Stimulated activated CD4-positive, alpha-beta T cell treated with anti-CD3 and anti-CD28 coated beads, Interleukin-12 subunit alpha, Interleukin-12 subunit beta, amount 100 ng/mL, for 4 hours (primary cell): Measurements from ENCODE around the gene ADIPOQ.
"Not testable (repeated sequence)": the region's sequence is repeated elsewhere in the genome, so short reads cannot be mapped to it uniquely, and the experiment has no call there.

Experiments
- DNase-seq: peaks from one replicate; pipeline ENCODE4 v3.0.0-alpha.2; 2020

Gene ADIPOQ

DNA sequence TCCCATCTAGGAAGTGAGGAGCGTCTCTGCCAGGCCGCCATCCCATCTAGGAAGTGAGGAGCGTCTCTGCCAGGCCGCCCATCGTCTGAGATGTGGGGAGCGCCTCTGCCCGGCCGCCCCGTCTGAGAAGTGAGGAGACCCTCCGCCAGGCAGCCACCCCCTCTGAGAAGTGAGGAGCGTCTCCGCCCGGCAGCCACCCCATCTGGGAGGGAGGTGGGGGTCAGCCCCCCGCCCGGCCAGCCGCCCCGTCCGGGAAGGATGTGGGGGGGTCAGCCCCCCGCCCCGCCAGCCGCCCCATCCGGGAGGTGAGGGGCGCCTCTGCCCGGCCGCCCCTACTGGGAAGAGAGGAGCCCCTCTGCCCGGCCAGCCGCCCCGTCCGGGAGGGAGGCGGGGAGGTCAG lies 31.3 kb downstream of the ADIPOQ start:
- not testable (repeated sequence) for DNase-seq

DNA sequence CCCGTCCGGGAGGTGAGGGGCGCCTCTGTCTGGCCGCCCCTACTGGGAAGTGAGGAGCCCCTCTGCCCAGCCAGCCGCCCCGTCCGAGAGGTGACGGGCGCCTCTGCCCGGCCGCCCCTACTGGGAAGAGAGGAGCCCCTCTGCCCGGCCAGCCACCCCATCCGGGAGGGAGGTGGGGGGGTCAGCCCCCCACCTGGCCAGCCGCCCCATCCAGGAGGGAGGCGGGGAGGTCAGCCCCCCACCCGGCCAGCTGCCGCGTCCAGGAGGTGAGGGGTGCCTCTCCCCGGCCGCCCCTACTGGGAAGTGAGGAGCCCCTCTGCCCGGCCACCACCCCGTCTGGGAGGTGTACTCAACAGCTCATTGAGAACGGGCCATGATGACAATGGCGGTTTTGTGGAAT lies 31.7 kb downstream of the ADIPOQ start:
- DNase-seq = not testable (repeated sequence)

DNA sequence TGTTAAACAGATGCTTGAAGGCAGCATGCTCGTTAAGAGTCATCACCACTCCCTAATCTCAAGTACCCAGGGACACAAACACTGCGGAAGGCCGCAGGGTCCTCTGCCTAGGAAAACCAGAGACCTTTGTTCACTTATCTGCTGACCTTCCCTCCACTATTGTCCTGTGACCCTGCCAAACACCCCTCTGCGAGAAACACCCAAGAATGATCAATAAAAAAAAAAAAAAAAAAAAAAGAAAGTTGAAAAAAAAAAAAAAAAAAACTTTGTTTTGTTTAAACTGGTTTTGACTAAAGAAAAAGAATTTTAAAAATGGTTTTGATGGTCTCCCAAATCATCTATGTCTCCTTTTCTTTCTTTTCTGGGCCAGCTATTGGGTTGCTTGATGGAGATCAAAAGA lies 32.3 kb downstream of the ADIPOQ start:
- DNase-seq = not testable (repeated sequence)

DNA sequence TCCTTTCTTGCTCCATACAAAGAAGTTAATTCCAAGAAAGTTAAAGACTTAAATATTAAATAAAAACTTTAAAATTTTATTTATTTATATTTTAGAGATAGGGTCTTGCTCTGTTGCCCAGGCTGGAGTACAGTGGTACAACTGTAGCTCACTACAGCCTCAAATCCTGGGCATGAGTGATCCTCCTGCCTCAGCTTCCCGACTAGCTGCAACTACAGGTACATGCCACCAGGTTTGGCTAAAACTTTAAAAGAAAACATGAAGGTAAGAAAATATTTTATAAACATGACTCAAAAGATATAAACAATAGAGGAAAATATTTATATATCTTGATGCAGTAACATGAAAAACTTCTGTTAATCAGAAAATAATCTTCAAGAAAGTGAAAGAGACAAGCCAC lies 33.2 kb downstream of the ADIPOQ start:
- DNase-seq = no peak

DNA sequence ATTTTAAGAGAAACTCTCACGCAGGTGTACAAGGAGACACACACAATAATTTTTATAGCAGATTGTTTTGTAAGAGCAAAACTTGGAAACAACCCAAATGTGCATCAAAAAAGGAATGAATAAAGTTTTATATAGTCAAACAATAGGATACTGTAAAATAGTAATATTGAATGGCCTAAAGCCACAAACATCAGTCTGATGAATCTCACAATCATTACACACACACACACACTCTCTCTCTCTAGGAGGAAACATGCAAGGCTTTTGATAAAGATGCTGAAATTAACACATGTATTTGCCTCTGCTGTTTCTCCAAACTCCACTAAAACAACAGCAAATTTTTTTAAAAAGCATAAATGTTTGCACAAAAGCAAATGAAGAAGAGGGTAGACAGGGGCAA lies 37.3 kb downstream of the ADIPOQ start:
- DNase-seq = no peak

DNA sequence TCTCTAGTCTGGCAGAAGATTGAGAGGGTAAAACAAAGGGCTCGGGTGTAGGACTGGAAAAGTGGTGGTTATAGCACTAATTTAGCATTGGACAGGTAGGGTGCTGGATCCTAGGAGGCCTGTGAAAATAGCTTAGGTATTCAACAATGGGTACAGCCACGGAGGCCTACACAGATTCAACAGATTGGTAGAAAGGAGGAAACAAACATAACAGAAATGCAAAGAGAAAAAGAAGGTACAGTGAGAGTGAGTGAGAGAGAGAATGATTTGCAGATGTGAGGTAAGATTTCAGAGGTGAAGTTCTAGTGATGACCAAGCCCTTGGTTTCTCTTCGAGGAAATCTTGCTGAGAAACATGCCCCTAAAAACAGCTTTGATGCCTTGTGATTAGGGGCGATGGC lies 37.9 kb downstream of the ADIPOQ start:
- DNase-seq = no peak

DNA sequence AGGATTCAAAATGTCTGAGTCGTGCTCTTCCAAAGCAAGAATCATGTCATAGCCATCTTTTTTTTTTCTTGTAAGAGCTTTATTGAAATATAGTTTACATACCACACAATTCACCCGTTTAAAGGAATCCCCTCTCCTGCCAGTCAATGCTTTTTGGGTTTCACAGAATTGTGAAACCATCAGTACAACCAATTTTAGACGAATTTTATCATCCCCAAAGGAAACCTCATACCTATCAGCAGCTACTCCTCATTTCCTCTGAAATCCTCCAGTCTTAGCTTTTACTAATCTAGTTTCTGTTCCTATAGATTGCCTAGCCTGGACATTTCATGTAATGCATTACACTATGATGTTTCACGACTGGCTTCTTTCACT lies 39.6 kb downstream of the ADIPOQ start:
- no peak for DNase-seq

DNA sequence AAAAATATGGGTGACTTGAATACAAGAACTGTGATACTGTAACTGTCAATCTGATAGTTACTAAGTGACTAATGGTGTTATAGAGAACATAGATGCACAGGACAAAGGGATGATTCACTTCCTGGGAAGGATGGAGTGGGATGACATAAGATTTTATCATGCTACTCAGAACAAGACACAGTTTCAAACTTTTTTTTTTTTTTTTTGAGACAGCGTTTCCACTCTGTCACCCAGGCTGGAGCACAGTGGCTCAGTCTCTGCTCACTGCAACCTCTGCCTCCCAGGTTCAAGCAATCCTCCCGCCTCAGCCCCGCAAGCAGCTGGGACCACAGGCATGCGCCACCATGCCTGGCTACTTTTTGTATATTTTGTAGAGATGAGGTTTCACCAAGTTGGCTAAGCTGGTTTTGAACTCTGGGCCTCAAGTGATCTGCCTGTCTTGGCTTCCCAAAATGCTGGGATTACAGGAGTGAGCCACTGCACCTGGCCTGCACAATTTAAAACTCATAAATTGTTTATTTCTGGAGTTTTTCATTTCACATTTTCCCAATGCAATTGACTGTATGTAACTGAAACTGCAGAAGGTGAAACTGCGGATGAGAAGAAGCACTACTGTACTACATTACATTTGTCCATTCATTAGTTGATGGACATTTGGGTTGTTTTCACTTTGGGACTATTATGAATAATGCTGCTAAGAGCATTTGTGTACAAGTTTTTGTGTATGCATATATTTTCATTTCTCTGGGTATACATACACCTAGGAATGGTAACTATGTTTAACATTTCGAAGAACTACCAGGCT lies 40.6 kb downstream of the ADIPOQ start:
- DNase-seq = peak; percentile 51

DNA sequence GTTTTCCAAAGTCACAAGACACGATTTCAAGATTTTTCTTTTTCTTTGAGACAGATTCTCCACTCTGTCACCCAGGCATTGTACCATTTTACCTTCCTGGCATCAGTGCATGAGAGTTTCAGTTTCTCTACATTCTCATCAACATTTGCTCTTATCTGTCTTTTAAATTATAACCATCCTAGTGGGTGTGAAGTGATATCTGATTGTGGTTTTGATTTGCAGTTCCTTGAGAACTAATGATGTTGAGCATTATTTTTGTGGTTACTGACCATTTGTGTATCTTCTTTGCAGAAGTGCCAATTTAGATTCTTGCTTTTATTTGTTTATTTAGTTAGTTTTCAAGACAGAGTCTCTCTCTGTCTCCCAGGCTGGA lies 41.2 kb downstream of the ADIPOQ start:
- DNase-seq = no peak

DNA sequence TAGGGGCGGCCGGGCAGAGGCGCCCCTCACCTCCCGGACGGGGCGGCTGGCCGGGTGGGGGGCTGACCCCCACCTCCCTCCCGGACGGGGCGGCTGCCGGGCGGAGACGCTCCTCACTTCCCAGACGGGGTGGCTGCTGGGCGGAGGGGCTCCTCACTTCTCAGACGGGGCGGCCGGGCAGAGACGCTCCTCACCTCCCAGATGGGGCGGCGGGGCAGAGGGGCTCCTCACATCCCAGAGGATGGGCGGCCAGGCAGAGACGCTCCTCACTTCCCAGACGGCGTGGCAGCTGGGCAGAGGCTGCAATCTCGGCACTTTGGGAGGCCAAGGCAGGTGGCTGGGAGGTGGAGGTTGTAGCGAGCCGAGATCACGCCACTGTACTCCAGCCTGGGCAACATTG lies 42.4 kb downstream of the ADIPOQ start:
- not testable (repeated sequence) for DNase-seq

DNA sequence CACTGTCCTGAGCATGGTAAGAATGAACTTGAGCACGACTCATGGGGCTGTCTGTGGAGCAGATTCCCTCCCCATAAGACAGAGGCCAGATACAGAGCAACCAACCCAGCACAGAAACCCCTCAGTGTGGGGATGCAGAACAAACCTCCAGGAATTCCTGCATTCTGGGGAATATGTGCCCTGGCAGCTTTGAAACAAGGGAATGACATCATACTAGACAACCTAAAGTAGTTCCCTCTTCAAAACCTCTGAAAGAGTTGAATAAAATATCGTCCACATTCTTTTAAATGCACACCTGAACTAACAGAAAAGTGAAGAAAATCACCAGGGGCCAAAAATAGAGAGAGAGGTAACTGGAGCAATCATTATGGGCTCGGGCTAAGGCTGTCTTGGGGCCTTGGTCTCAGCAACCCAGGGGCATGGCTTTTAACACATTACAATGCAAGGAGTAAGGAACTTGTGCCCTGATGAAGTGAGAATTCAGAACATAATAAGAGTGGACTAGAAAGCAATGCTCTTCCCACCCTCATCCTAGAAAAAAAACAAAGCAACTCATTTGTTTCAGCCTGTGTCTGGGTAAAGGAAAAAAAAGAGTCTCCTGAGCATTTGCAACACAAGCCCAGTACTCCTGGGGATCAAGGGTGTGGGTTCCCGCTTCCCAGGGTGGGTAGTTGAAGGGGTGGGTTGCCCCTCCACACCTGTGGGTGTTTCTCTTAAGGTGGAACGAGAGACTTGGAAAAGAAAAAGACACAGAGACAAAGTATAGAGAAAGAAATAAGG lies 43.9 kb downstream of the ADIPOQ start:
- no peak for DNase-seq

DNA sequence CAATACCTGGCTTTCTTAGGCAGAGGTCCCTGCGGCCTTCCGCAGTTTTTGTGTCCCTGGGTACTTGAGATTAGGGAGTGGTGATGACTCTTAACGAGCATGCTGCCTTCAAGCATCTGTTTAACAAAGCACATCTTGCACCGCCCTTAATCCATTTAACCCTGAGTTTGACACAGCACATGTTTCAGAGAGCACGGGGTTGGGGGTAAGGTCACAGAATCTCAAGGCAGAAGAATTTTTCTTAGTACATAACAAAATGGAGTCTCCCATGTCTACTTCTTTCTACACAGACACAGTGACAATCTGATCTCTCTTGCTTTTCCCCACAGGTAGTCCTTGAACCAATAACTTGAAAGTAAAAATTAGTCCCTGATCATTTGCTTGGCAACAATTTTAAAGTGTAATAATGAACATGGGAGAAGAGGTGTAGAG lies 45.0 kb downstream of the ADIPOQ start:
- DNase-seq = not testable (repeated sequence)

DNA sequence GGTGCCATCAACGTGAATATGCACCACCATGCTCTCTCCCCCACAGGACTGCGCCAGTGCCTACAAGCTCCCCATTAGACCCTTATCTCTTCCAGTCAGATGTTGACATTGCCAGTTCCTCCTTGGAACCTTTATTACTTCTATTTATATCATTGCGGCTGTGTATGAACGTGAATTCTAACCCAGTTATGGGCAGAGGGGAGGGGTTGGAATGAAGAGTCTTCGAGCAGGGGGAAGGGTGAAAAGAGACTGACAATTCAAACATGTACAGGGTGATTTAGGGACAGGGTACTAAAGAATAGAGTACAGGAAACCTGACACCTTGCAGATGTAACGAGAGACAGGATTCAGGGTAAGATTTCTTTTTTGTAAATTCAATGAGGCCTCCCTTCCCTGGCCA lies 46.1 kb downstream of the ADIPOQ start:
- no peak for DNase-seq

DNA sequence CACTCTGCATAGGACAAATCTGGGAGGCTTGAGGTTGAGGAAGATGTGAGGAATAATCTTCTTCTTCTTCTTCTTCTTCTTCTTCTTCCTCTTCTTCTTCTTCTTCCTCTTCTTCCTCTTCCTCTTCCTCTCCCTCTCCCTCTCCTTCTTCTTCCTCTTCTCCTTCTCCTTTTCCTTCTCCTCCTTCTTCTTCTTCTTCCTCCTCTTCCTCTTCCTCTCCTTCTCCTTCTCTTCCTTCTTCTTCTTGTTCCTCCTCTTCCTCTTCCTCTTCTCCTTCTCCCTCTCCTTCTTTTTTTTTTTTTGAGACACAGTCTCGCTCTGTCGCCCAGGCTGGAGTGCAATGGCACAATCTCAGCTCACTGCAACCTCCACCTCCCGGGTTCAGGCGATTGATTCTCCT lies 47.2 kb downstream of the ADIPOQ start:
- not testable (repeated sequence) for DNase-seq

DNA sequence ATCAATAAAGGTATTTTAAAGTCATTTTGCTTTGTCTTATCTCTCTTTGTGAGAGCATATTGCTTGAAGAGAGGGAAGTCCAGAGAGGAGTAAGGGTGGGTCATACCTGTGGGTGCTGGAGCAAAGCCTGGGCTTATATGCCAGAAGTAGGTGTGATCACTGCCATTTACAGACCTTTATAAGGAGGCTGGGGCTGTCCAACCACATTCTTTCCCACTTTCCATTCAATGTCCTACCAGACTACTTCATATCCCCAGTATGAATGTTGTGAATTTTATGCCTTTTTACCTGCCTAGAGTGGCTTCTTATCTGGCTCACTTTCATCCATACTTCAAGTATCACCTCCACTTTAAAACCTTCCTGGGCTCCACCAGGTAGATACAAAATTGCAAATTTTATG lies 48.4 kb downstream of the ADIPOQ start:
- no peak for DNase-seq

DNA sequence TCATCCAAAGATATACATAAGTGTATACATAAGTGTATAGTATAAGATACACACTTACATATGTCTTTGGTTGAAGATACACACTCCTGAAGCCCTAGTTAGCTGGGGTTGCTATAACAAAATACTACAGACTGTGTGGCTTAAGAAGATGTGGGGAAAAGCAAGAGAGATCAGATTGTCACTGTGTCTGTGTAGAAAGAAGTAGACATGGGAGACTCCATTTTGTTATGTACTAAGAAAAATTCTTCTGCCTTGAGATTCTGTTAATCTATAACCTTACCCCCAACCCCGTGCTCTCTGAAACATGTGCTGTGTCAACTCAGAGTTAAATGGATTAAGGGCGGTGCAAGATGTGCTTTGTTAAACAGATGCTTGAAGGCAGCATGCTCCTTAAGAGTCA lies 50.6 kb downstream of the ADIPOQ start:
- DNase-seq = not testable (repeated sequence)

DNA sequence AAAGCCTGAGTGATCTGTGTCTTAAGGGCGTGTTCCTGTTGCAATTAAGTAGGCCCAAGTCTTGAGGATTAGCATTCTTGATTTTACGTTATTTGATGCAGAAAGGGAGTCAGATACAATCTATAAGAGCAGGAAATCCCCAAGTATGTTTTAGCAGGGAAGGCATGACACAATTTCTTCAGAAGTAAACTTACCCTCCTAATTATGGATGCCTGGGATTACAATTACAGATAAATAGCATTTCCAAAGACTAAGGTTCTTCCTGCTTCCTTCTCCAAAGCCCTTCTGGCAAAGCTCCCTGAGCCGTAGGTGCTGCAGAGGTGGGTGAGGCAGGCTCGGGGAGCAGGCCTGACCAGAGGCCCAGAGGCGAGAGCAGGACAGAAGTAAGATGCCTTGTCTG lies 52.9 kb downstream of the ADIPOQ start:
- DNase-seq = no peak

DNA sequence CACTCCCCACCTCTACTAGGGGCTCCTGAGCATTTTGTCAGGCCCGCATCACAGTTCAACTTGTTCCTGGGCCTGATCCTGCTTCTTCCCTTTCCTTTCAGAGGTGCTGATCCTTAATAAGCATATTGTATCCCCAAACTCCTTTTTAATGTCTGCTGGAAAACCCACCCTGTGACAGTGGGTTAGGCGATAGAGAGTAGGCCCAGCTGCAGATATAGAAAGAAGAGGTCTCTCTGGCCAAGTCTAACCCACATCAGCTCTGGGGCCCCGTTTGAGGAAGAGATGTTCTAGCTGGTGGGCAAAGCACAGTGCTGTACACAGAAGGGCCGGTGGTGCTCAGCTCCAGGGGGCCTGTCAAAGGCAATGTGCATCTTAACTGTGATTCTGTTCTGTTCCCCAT lies 53.5 kb downstream of the ADIPOQ start:
- DNase-seq = no peak

DNA sequence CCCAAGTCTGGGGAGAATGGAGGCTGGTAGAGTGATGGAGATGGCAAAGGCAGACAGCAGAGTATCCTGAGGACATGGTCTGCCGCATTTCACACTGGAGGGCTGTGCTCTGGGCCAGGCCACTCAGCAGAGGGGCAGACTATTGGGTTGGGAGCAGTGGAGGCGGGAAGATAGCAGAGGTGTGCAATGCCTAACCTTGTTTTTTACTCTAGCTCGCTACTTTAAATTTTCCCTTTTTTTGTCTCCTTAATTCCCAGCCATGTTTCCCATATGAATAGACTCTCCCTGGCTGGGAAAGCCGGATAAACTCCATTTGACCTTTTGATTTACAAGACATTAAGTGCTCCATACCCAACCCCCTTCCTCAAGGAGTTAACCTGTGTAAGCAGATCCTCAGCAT lies 54.4 kb downstream of the ADIPOQ start:
- DNase-seq = no peak

DNA sequence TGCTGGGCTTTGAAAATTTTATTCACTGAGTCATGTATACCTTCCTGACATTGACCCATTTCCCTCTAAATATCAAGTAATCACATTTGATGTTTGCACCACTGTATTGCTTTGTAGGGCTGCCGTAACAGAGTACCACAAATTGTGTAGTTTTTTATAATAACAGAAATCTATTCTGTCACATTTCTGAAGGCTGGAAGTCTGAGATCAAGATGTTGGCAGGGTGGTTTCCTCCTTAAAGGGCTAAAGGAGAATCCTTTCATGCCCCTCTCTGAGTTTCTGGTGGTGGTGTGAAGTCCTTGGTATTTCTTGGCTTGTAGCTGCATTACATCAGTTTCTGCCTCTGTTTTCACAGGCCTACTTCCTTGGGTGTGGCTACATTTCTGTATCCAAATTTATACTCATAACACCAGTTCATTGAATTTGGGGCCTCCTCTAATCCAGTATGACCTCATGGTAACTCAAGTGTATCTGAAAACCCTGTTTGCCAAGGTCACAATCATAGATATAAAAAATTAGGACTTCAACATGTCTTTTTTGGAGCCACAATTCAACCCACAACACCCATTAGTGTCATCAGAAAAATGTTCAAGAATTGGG lies 58.7 kb downstream of the ADIPOQ start:
- no peak for DNase-seq

DNA sequence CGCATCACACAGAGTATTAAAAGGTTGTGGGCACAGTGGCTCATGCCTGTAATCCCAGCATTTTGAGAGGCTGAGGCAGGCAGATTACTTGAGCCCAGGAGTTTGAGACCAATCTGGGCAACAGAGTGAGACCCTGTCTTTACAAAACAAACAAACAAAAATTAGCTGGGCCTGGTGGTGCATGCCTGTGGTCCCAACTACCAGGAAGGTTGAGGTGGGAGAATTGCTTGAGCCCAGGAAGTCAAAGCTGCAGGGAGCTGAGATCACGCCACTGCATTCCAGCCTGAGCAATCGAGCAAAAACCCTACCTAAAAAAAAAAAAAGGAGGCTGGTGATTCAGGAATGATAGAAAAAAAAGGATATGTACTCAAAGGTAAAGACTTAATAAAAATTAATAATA lies 59.6 kb downstream of the ADIPOQ start:
- DNase-seq = no peak

DNA sequence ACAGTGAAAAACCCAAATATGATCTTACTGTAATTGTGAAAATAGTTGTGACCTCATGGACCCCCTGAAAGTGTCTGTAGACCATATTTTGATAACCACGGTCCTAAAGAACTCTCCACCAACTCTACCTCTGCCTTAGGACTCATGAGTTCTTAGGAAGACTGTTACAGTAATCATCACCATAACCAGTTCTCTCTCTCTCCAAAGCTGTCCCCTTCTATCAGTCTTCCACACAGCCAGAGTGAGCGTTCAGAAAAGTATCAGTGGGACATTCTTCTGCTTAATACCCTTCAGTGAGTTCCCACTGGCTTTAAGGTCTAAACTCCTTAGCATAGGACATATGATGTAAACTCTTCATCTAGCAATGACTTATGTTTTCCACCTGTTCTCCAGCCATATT lies 60.2 kb downstream of the ADIPOQ start:
- DNase-seq = no peak

DNA sequence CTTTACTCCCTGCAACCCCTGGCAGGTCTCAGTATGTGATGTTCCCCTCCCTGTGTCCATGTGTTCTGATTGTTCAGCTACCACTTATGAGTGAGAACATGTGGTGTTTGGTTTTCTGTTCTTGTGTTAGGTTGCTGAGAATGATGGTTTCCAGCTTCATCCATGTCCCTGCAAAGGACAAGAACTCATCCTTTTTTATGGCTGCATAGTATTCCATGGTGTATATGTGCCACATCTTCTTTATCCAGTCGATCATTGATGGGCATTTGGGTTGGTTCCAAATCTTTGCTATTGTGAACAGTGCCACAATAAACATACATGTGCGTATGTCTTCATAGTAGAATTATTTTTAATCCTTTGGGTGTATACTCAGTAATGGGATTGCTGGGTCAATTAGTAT lies 61.2 kb downstream of the ADIPOQ start:
- not testable (repeated sequence) for DNase-seq

DNA sequence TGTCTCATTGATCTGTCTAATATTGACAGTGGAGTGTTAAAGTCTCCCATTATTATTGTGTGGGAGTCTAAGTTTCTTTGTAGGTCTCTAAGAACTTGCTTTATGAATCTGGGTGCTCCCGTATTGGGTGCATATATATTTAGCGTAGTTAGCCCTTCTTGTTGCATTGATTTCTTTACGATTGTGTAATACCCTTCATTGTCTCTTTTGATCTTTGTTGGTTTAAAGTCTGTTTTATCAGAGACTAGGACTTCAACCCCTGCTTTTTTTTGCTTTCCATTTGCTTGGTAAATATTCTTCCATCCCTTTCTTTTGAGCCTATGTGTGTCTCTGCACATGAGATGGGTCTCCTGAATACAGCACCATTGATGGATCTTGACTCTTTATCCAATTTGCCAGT lies 64.6 kb downstream of the ADIPOQ start:
- not testable (repeated sequence) for DNase-seq
